NCI-H2227 (cell line): ENCODE results near the gene ZBTB9.

Experiments used
- DNase-seq: peaks from one replicate; lab custom pipeline; 2025; ENCODE audit not compliant: unreplicated experiment; lab: John Stamatoyannopoulos, UW

Gene ZBTB9

GRCh38 chr6:33432546-33432945, 21.8 kb upstream of the ZBTB9 start:
- no peak for DNase-seq

GRCh38 chr6:33433001-33433543, 21.3 kb upstream of the ZBTB9 start:
- no peak for DNase-seq

GRCh38 chr6:33433544-33434191, 20.7 kb upstream of the ZBTB9 start:
- DNase-seq = peak; percentile 46

GRCh38 chr6:33434961-33435360, 19.4 kb upstream of the ZBTB9 start:
- DNase-seq = no peak

GRCh38 chr6:33437666-33438065, 16.7 kb upstream of the ZBTB9 start:
- no peak for DNase-seq

GRCh38 chr6:33438978-33439594, 15.3 kb upstream of the ZBTB9 start:
- DNase-seq = no peak

- DNase-seq = no peak
These were observed 14.3 kb upstream of the ZBTB9 start for GRCh38 chr6:33439956-33440648.

GRCh38 chr6:33440649-33441309, 13.6 kb upstream of the ZBTB9 start:
- DNase-seq = no peak

- DNase-seq = no peak
These were observed 12.9 kb upstream of the ZBTB9 start for GRCh38 chr6:33441457-33441856.

- DNase-seq = no peak
These were observed 12.1 kb upstream of the ZBTB9 start for GRCh38 chr6:33442283-33442682.

GRCh38 chr6:33443025-33443424, 11.4 kb upstream of the ZBTB9 start:
- DNase-seq = no peak

GRCh38 chr6:33443619-33444504, 10.5 kb upstream of the ZBTB9 start:
- DNase-seq = no peak

GRCh38 chr6:33445119-33445603, 9.2 kb upstream of the ZBTB9 start:
- no peak for DNase-seq

GRCh38 chr6:33446356-33446755, 8.0 kb upstream of the ZBTB9 start:
- DNase-seq = no peak

- no peak for DNase-seq
These were observed 3.9 kb upstream of the ZBTB9 start for GRCh38 chr6:33450434-33450833.

GRCh38 chr6:33451606-33452005, 2.8 kb upstream of the ZBTB9 start:
- no peak for DNase-seq

- no peak for DNase-seq
These were observed 1.9 kb upstream of the ZBTB9 start for GRCh38 chr6:33452496-33452895.

GRCh38 chr6:33453393-33454008, 875 bp upstream of the ZBTB9 start:
- DNase-seq = peak; percentile 24

- no peak for DNase-seq
These were observed 675 bp downstream of the ZBTB9 start for GRCh38 chr6:33455051-33455450.

GRCh38 chr6:33456156-33456555, 1.8 kb downstream of the ZBTB9 start:
- no peak for DNase-seq
